Measurements from ENCODE around the gene SORBS2.
"Not testable (repeated sequence)": the region's sequence is repeated elsewhere in the genome, so short reads cannot be mapped to it uniquely, and the experiment has no call there.

The SORBS2 gene

GRCh38 chr4:185811509-185812364 lies at the start of gene SORBS2:
SORBS2 (minus strand) TSS chr4:185812194; CDS start chr4:185690571, 121,623 bp downstream.
- intact Hi-C loops (cut with DNase I), result no loop called here
- DNase-seq, result peak in 8 of 10 donors; percentile 15 to 90 (median 45)

- peak in 1 of 10 donors; percentile 73 for DNase-seq
- intact Hi-C loops (cut with DNase I), result no loop called here
Measured at GRCh38 chr4:185859111-185859510, 47.1 kb upstream of the SORBS2 start.

GRCh38 chr4:185857561-185857960 lies 45.6 kb upstream of the SORBS2 start:
- DNase-seq; intact Hi-C loops (cut with DNase I): not testable (repeated sequence)

GRCh38 chr4:185853841-185854240 lies 41.8 kb upstream of the SORBS2 start:
- no peak for DNase-seq
- intact Hi-C loops (cut with DNase I), result no loop called here

GRCh38 chr4:185852961-185853360 lies 41.0 kb upstream of the SORBS2 start:
- no peak for DNase-seq
- intact Hi-C loops (cut with DNase I), result no loop called here

- no peak for DNase-seq
- intact Hi-C loops (cut with DNase I), result no loop called here
Measured at GRCh38 chr4:185849664-185850550, 37.9 kb upstream of the SORBS2 start.

- peak in 6 of 10 donors; percentile 17 to 90 (median 26) for DNase-seq
- intact Hi-C loops (cut with DNase I), result no loop called here
Measured at GRCh38 chr4:185847352-185848097, 35.5 kb upstream of the SORBS2 start.

- intact Hi-C loops (cut with DNase I), result no loop called here
- DNase-seq, result no peak
Measured at GRCh38 chr4:185846505-185847150, 34.6 kb upstream of the SORBS2 start.

- intact Hi-C loops (cut with DNase I), result no loop called here
- DNase-seq, result no peak
Measured at GRCh38 chr4:185845966-185846365, 34.0 kb upstream of the SORBS2 start.

GRCh38 chr4:185841451-185841850 lies 29.5 kb upstream of the SORBS2 start:
- intact Hi-C loops (cut with DNase I), result no loop called here
- DNase-seq, result no peak

- intact Hi-C loops (cut with DNase I), result no loop called here
- no peak for DNase-seq
Measured at GRCh38 chr4:185840953-185841352, 29.0 kb upstream of the SORBS2 start.

- intact Hi-C loops (cut with DNase I), result no loop called here
- no peak for DNase-seq
Measured at GRCh38 chr4:185840201-185840600, 28.2 kb upstream of the SORBS2 start.

GRCh38 chr4:185839770-185840169 lies 27.8 kb upstream of the SORBS2 start:
- intact Hi-C loops (cut with DNase I), result no loop called here
- no peak for DNase-seq

GRCh38 chr4:185839194-185839712 lies 27.3 kb upstream of the SORBS2 start:
- intact Hi-C loops (cut with DNase I), result no loop called here
- no peak for DNase-seq

GRCh38 chr4:185838514-185839193 lies 26.7 kb upstream of the SORBS2 start:
- intact Hi-C loops (cut with DNase I), result no loop called here
- no peak for DNase-seq

GRCh38 chr4:185838104-185838452 lies 26.1 kb upstream of the SORBS2 start:
- intact Hi-C loops (cut with DNase I), result no loop called here
- DNase-seq, result no peak

- intact Hi-C loops (cut with DNase I), result no loop called here
- no peak for DNase-seq
Measured at GRCh38 chr4:185837415-185838103, 25.6 kb upstream of the SORBS2 start.

GRCh38 chr4:185836241-185837084 lies 24.5 kb upstream of the SORBS2 start:
- intact Hi-C loops (cut with DNase I), result no loop called here

More at GRCh38 chr4:185836241-185837084, 24.5 kb upstream of the SORBS2 start:
- no peak for DNase-seq

Data from posterior cingulate gyrus (tissue), 11 donors.